Glutamatergic neuron (in vitro differentiated cells): Measurements from ENCODE around the gene POTEH. TPM values are rescaled to one million over a fixed set of nuclear protein-coding genes. Genes with fewer than 3 reads are reported as not detected.
A peak's percentile ranks its signal among the peaks of the same experiment; 100 is the strongest.
"Not testable (repeated sequence)": the region's sequence is repeated elsewhere in the genome, so short reads cannot be mapped to it uniquely, and the experiment has no call there.

Experiments
- DNase-seq: peaks from one replicate; pipeline ENCODE4 v3.0.0; 2022
- H3K27ac Mint-ChIP-seq: one replicate; pipeline ENCODE4 v1.8.0; 2020; ENCODE audit warnings: mild to moderate bottlenecking, mixed read lengths, inconsistent platforms; ENCODE audit not compliant: unreplicated experiment
- H3K27me3 Mint-ChIP-seq: one replicate; pipeline ENCODE4 v1.8.0; 2020; ENCODE audit warnings: mild to moderate bottlenecking, moderate library complexity, mixed read lengths, inconsistent platforms; ENCODE audit not compliant: unreplicated experiment
- H3K36me3 Mint-ChIP-seq: one replicate; pipeline ENCODE4 v1.8.0; 2020; ENCODE audit warnings: mild to moderate bottlenecking, mixed read lengths, inconsistent platforms; ENCODE audit not compliant: unreplicated experiment
- H3K4me1 Mint-ChIP-seq: one replicate; pipeline ENCODE4 v1.8.0; 2020; ENCODE audit warnings: mild to moderate bottlenecking, low read depth, mixed read lengths, inconsistent platforms; ENCODE audit not compliant: unreplicated experiment
- H3K4me3 Mint-ChIP-seq: one replicate; pipeline ENCODE4 v1.8.0; 2020; ENCODE audit warnings: mild to moderate bottlenecking, mixed read lengths, inconsistent platforms; ENCODE audit not compliant: unreplicated experiment
- H3K9me3 Mint-ChIP-seq: one replicate; pipeline ENCODE4 v1.8.0; 2020; ENCODE audit warnings: mild to moderate bottlenecking, moderate library complexity, mixed read lengths, inconsistent platforms; ENCODE audit not compliant: unreplicated experiment
- total RNA-seq: library from RNA; stranded (reverse); fragmentation: NEBNext Ultra II Directional; extraction: Animal tissue kit (Norgen Biotek cat#: 25700); gene quantifications from one replicate; pipeline ENCODE4 v1.2.1, GENCODE V29; 2021; ENCODE audit not compliant: unreplicated experiment

POTEH gene
- total RNA-seq, 1 donor from 2014 or later = not detected

DNA sequence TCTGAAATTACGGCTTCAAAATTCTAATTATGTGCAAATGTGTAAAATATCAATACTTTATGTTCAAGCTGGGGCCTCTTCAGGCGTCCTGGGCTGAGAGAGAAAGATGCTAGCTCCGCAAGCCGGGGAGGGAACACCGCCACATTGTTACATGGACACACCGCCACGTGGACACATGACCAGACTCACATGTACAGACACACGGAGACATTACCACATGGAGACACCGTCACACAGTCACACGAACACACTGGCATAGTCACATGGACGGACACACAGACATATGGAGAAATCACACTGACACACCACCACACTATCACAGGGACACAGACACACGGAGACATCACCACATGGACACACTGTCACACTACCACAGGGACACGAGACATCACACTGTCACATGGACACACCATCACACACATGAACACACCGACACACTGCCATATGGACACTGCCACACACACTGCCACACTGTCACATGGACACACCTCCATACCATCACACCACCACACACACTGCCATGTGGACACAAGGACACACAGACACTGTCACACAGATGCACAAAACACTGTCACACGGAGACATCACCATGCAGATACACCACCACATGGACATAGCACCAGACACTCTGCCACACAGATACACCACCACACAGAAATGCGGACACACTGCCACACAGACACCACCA lies 58.0 kb downstream of the POTEH start:
- H3K36me3 Mint-ChIP-seq, DNase-seq, H3K9me3 Mint-ChIP-seq, H3K4me1 Mint-ChIP-seq, H3K27me3 Mint-ChIP-seq, H3K4me3 Mint-ChIP-seq: not testable (repeated sequence)
- H3K27ac Mint-ChIP-seq = peak overlapping the region; percentile 40

DNA sequence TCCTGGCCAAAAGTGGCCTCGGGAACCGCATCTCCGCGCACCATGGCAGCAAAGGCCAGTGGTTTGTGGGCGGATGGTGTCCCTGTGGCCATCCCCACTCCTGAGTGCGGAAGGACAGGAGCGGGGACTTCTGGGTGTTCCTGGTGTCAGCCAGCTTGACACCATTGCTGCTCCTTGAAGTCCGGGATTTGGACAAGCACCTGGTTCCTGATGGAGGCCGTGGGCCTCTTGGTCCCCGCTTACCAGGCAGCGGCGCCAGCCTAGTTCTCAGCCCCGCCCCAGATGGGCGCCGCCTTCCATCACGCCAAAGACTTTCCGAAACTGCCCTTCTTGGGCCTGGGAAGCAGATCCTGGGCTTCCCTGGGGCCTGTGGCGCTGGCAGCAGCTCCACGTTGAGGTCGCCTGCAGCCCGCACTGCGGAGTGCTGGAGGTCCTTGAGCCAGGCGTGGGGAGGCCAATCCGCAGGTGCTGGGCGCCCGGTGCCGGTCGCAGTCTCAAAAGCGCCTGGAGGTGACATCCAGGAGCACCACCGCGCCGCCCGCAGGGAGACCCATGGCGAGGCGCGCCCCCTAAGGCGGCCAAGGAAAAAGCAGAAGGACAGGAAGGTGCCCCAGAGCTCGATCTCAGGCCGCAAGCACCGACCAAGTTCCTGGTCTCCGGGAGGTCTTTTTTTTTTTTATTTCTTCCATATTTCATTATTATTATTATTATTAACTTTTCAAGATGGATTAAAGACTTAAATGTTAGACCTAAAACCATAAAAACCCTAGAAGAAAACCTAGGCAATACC lies 59.5 kb downstream of the POTEH start:
- H3K36me3 Mint-ChIP-seq, DNase-seq, H3K9me3 Mint-ChIP-seq, H3K4me1 Mint-ChIP-seq, H3K27me3 Mint-ChIP-seq, H3K4me3 Mint-ChIP-seq, H3K27ac Mint-ChIP-seq: not testable (repeated sequence)

DNA sequence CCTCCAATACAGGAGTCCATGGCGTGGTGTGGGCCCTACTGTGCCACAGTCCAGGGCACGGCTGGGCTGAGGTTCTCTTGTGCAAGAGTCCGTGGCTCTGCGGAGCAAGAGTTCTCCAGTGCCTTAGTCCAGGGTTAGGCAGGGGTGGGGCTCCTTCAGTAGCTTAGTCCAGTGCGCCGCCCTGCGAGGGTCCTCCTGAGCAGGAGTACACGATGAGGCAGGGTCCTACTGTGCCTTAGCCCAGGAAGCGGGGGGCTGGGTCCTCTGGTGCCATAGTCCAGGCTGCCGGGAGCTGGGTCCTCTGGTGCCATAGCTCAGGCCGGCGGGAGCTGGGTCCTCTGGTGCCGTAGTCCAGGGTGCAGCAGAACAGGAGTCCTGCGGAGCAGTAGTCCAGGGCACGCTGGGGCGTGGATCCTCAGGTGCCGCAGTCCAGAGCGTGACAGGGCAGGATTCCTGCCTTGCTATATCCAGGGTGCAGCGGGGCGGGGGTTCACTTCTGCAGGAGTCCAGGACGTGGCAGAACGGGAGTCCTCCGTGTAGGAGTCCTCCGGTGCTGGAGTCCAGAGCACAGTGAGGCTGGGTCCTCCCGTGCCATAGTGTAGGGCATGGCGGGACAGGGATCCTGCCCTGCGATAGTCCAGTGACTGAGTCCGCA lies 69.7 kb downstream of the POTEH start:
- not testable (repeated sequence) for H3K27ac Mint-ChIP-seq, H3K4me3 Mint-ChIP-seq, H3K9me3 Mint-ChIP-seq, H3K4me1 Mint-ChIP-seq, H3K36me3 Mint-ChIP-seq, DNase-seq, H3K27me3 Mint-ChIP-seq

DNA sequence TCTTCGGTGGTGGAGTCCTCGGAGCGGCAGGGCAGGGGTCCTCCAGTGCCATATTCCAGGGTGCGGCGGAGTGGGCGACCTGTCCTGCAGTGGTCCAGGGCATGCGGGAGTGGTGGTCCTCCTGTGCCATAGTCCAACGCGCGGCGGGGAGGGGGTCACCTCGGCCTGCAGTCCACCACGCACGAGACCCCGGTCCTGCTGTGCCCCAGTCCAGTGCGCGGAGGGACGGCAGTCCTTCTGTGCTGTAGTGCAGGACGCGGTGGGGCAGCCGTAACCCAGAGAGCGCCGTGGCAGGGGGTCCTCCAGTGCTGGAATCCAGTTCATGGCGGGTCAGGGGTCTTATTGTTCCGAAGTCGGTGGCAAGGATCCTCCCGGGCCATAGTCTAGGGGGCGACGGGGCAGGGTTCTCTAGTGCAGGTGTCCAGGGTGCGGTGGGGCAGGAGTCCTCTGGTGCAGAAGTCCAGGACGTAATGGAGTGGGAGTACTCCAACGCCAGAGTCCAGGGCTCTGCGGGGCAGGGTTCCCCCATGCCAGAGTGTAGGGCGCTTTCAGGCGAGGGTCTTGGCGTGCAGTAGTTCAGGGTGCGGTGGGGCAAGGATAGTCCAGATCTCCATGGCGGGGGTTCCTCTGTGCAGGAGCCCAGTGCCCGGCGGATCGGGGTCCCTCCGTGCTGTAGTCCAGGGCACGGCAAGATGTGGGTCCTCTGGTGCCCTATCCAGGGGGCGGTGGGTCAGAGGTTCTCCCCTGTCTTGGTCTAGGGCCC lies 70.7 kb downstream of the POTEH start:
- not testable (repeated sequence) for DNase-seq, H3K4me1 Mint-ChIP-seq, H3K27me3 Mint-ChIP-seq, H3K27ac Mint-ChIP-seq, H3K36me3 Mint-ChIP-seq, H3K4me3 Mint-ChIP-seq, H3K9me3 Mint-ChIP-seq

DNA sequence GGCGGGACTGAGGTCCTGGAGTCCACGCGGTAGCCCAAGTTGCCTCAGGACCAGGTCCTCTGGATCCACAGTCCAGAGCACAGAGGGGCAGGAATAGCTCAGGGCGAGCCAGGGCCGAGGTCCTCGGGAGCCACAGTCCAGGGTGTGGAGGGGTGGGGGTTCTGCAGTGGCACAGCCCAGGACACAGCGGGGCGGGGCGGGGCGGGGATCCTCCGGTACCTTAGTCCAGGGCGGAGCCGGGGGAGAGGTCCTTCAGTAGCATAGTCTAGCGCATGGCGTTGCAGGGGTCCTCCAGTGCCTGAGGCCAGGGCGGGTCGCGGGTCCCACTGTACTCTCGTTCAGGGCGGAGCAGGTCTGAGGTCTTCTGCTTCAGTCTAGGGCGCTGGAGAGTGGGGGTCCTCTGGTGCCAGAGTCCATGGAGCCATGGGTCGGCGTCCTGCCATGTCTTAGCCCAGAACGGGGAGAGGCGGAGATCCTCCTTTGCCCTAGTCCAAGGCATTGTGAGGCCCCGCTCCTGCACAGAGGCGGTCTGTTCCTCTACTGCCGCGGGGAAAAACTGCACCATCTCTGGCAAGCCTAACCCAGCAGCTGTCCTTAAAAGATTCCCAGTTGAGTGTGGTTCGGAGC lies 71.4 kb downstream of the POTEH start:
- not testable (repeated sequence) for H3K36me3 Mint-ChIP-seq, H3K4me3 Mint-ChIP-seq, DNase-seq, H3K27ac Mint-ChIP-seq, H3K9me3 Mint-ChIP-seq, H3K4me1 Mint-ChIP-seq, H3K27me3 Mint-ChIP-seq

DNA sequence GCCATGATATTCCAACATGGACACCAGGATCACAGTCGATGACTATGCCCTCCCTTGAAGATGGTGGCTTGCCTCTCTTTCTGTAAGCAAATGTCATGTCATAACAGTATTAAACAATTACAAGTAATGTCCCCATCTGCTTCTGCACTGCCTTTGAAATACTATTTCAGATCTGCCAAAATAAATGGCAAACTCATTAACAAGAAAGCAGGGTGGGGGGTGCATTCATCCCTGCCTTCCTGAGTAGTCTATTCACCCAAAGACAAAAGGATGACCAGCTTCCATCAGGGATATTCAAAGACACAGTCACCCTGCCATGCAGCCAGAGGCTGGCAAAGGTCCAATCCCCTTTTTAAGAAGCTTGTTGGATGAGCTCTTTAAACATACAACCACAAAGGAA lies 73.7 kb downstream of the POTEH start:
- not testable (repeated sequence) for H3K27ac Mint-ChIP-seq, H3K9me3 Mint-ChIP-seq, H3K4me3 Mint-ChIP-seq, H3K36me3 Mint-ChIP-seq, H3K27me3 Mint-ChIP-seq, H3K4me1 Mint-ChIP-seq, DNase-seq

Other genes with a start within 250 kb of the POTEH start
- gene OR11H1, start 161.8 kb upstream of the POTEH start, total RNA-seq = not detected